ENCODE data around the gene TUBGCP2.

GRCh38 chr10:133287832-133288500 is 20.7 kb downstream of the TUBGCP2 start:
- TF ChIP-seq CTCF (IDR thresholded peaks at IDR 0.05) (no peak), EZH2phosphoT487 (IDR thresholded peaks at IDR 0.05) (no peak)

Data from neural progenitor cell (in vitro differentiated cells).